HG03135 (cell line): Measurements from ENCODE around the gene RYR2.
"Not testable (repeated sequence)": the region's sequence is repeated elsewhere in the genome, so short reads cannot be mapped to it uniquely, and the experiment has no call there.

Source experiments
- ATAC-seq: cut with Tn5 transposase; IDR thresholded peaks from one replicate; pipeline ENCODE4 v1.9.1; 2021; ENCODE audit warnings: mild to moderate bottlenecking, moderate library complexity; ENCODE audit not compliant: unreplicated experiment

RYR2 gene

GRCh38 chr1:237247442-237247841 lies 205.5 kb downstream of the RYR2 start:
- no peak for ATAC-seq

GRCh38 chr1:237249120-237249519 lies 207.1 kb downstream of the RYR2 start:
- no peak for ATAC-seq

- ATAC-seq, result no peak
Observed at GRCh38 chr1:237250055-237250454, 208.1 kb downstream of the RYR2 start.

- ATAC-seq, result no peak
Observed at GRCh38 chr1:237255071-237255470, 213.1 kb downstream of the RYR2 start.

GRCh38 chr1:237258871-237259270 lies 216.9 kb downstream of the RYR2 start:
- no peak for ATAC-seq

- ATAC-seq, result no peak
Observed at GRCh38 chr1:237261198-237261597, 219.2 kb downstream of the RYR2 start.

GRCh38 chr1:237267743-237268142 lies 225.8 kb downstream of the RYR2 start:
- ATAC-seq, result no peak

GRCh38 chr1:237269938-237270337 lies 228.0 kb downstream of the RYR2 start:
- no peak for ATAC-seq

- ATAC-seq, result no peak
Observed at GRCh38 chr1:237270353-237270752, 228.4 kb downstream of the RYR2 start.

GRCh38 chr1:237277994-237278393 lies 236.0 kb downstream of the RYR2 start:
- ATAC-seq, result not testable (repeated sequence)

GRCh38 chr1:237279629-237280028 lies 237.6 kb downstream of the RYR2 start:
- ATAC-seq, result no peak

- no peak for ATAC-seq
Observed at GRCh38 chr1:237281481-237281880, 239.5 kb downstream of the RYR2 start.

- ATAC-seq, result no peak
Observed at GRCh38 chr1:237282208-237282783, 240.3 kb downstream of the RYR2 start.

- no peak for ATAC-seq
Observed at GRCh38 chr1:237287876-237288521, 246.0 kb downstream of the RYR2 start.

- ATAC-seq, result no peak
Observed at GRCh38 chr1:237293804-237294203, 251.8 kb downstream of the RYR2 start.

GRCh38 chr1:237296861-237297260 lies 254.9 kb downstream of the RYR2 start:
- ATAC-seq, result no peak

GRCh38 chr1:237300642-237301041 lies 258.7 kb downstream of the RYR2 start:
- ATAC-seq, result no peak

- no peak for ATAC-seq
Observed at GRCh38 chr1:237303929-237304328, 261.9 kb downstream of the RYR2 start.

- ATAC-seq, result no peak
Observed at GRCh38 chr1:237306726-237307125, 264.7 kb downstream of the RYR2 start.

GRCh38 chr1:237309595-237310118 lies 267.7 kb downstream of the RYR2 start:
- ATAC-seq, result no peak

GRCh38 chr1:237316352-237316751 lies 274.4 kb downstream of the RYR2 start:
- ATAC-seq, result no peak

GRCh38 chr1:237318748-237319147 lies 276.8 kb downstream of the RYR2 start:
- no peak for ATAC-seq

- no peak for ATAC-seq
Observed at GRCh38 chr1:237320890-237321289, 278.9 kb downstream of the RYR2 start.
